Left hindlimb (tissue), 1 donor: ENCODE results near the gene GP1BB.
"Not testable (repeated sequence)": the region's sequence is repeated elsewhere in the genome, so short reads cannot be mapped to it uniquely, and the experiment has no call there.

Source experiments
- DNase-seq: peaks from one replicate; pipeline ENCODE4 v3.0.0-alpha.2; 2018

GP1BB gene

GRCh38 chr22:19693981-19694670 lies 29.2 kb upstream of the GP1BB start:
- DNase-seq: no peak

- DNase-seq: no peak
These were observed 28.6 kb upstream of the GP1BB start for GRCh38 chr22:19694696-19695095.

- DNase-seq: peak; percentile 15
These were observed 26.6 kb upstream of the GP1BB start for GRCh38 chr22:19696504-19697276.

- DNase-seq: not testable (repeated sequence)
These were observed 25.5 kb upstream of the GP1BB start for GRCh38 chr22:19697871-19698270.

- no peak for DNase-seq
These were observed 22.4 kb upstream of the GP1BB start for GRCh38 chr22:19700790-19701419.

- no peak for DNase-seq
These were observed 21.8 kb upstream of the GP1BB start for GRCh38 chr22:19701420-19702145.

GRCh38 chr22:19703869-19704268 lies 19.5 kb upstream of the GP1BB start:
- DNase-seq: no peak

GRCh38 chr22:19704355-19705015 lies 18.9 kb upstream of the GP1BB start:
- no peak for DNase-seq

GRCh38 chr22:19705181-19705934 lies 18.0 kb upstream of the GP1BB start:
- no peak for DNase-seq

- DNase-seq: no peak
These were observed 16.6 kb upstream of the GP1BB start for GRCh38 chr22:19706661-19707151.

- DNase-seq: no peak
These were observed 15.7 kb upstream of the GP1BB start for GRCh38 chr22:19707347-19708290.

GRCh38 chr22:19708321-19709011 lies 14.9 kb upstream of the GP1BB start:
- no peak for DNase-seq

- DNase-seq: no peak
These were observed 14.1 kb upstream of the GP1BB start for GRCh38 chr22:19709063-19709769.

- DNase-seq: no peak
These were observed 13.1 kb upstream of the GP1BB start for GRCh38 chr22:19710020-19710768.

- DNase-seq: no peak
These were observed 12.6 kb upstream of the GP1BB start for GRCh38 chr22:19710769-19711106.

- no peak for DNase-seq
These were observed 10.1 kb upstream of the GP1BB start for GRCh38 chr22:19713245-19713644.

GRCh38 chr22:19713650-19714311 lies 9.6 kb upstream of the GP1BB start:
- DNase-seq: peak; percentile 52
